Right lung (tissue), 10 donors: ENCODE measurements around the gene BIRC7. TPM values are rescaled to one million over a fixed set of nuclear protein-coding genes. Genes with fewer than 3 reads are reported as not detected.

Source experiments
- DNase-seq, 2 donors: peaks; one replicate each; pipeline ENCODE4 v3.0.0-alpha.2; 2013
- long read RNA-seq, 8 donors: transcript quantifications; one replicate each; lab custom pipeline, GENCODE V29; 2026
- polyA plus RNA-seq, 5 donors: library from polyadenylated mRNA; unstranded; fragments of 120-200 nt; gene quantifications; one replicate each; pipeline versions ENCODE4 v1.2.1 to v1.2.3, GENCODE V29; 2013; ENCODE audit warnings: inconsistent platforms in 1 of 5, low replicate concordance in 1 of 5; ENCODE audit not compliant: insufficient read length in 5 of 5, insufficient read depth in 1 of 5

Gene BIRC7, protein sequence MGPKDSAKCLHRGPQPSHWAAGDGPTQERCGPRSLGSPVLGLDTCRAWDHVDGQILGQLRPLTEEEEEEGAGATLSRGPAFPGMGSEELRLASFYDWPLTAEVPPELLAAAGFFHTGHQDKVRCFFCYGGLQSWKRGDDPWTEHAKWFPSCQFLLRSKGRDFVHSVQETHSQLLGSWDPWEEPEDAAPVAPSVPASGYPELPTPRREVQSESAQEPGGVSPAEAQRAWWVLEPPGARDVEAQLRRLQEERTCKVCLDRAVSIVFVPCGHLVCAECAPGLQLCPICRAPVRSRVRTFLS
- under 1 TPM in 2 of 5 donors, not detected in 3; 0.13 to 0.28 TPM for polyA plus RNA-seq
- long read RNA-seq, donor 1 = 0 reads
- long read RNA-seq, donor 2 = 0 reads
- long read RNA-seq, donor 3 = 0 reads
- long read RNA-seq, donor 4 = 0 reads
- long read RNA-seq, donor 5 = 0 reads
- long read RNA-seq, donor 6 = 0 reads
- long read RNA-seq, donor 7 = 0 reads
- long read RNA-seq, donor 8 = 0 reads

DNA sequence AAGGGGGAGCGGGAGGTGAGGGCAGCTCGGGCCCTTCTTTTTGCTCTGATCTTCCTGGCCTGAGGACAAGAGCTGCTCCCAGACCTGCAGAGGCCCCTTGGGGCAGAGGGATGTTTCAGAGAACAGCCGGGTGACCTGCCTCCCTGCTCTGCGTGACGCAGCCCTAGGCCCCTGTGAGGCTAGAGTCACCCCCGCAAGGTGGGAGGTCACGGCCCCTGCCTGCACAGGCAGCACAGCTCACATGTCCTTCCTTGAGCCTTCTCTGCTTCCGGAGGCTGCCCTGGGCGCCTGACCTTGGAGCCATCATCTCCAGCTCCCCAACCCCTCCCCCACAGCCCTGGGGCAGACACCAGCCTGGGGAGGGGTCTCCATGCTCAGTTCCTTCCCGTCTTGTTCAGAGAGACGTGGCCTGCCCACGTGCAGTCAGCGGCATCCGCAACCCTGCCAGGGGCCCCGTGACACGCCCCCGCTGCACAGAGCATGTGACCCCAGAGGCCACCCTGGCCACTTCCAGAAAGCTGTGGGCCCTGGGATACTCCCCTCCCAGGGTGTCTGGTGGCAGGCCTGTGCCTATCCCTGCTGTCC, at the start of gene BIRC7:
Gene BIRC7 (plus strand): TSS at position 507 of the 585 bp plus-strand sequence. CDS start 192 bp downstream, outside the sequence.
- no peak for DNase-seq

DNA sequence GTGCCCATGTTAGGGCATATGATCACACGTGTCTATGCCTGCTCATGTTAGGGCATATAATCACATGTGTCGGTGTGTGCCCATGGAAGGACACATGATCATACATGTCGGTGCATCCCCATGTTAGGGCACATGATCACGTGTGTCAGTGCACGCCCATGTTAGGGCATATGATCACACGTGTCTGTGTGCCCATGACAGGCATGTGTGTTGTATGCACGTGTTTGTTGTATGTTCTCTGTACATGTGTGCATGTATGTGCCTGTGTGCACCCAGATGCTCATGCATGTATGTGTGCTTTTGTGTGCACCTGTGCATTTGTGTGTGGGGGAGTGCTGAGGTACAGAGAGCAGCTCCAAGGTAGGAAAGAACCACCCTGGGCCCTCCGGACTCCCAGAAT, 49.6 kb upstream of the BIRC7 start:
- DNase-seq = no peak

GRCh38 chr20:63186528-63187316, 49.0 kb upstream of the BIRC7 start:
- DNase-seq = no peak

DNA sequence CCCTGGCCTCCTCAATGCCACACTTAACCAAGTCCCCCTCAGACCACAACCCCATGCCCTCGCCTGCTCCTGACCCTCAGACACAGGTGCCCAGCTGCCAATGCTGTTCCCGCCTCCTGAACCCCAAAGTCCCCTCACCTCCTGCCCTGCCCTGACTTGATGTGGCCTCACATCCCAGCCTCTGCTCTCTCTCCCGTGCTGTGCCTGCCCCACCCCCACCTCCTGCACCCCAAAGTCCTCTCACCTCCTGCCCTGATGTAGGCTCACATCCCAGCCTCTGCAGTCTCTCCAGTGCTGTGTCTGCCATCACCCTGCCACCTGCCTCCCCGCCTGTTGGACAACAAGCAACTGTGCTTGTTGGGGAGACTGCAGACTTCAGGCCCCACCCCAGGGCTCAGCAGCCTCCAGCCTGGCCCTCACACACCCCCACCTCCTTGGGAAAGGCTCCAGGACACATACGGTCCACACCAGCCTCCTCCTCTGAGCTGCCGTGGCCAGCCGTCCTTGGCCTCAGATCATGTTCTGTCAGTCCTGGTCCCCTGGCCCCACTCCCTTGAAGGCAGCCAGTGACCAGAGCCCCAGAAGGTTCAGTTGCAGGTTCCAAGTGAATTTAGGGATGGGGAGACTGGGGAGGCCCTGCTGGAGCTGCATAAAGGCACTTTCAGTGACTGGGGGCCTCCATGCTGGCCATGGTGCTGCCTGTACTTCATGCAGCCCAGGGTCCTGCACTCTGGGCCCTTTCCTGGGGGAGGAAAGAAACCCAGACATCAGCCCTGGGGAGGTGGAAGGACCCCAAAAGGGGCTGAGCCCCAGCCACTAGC, 48.2 kb upstream of the BIRC7 start:
- no peak for DNase-seq

DNA sequence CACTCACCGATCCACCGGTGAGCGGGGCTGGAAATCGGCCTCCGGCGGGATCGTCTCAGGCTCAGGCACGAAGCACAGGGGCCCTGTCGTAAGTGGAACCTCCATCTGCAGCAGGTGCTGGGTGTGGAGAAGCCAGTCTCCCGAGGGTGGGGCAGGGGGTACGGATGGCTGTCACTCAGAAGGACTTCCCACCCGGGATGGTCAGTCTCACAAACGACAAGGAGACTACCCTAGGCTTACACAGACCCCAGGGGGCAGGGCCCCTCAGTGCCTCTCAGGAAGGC, 47.6 kb upstream of the BIRC7 start:
- DNase-seq = no peak

- no peak for DNase-seq
Observed at GRCh38 chr20:63188641-63189321, 46.9 kb upstream of the BIRC7 start.

DNA sequence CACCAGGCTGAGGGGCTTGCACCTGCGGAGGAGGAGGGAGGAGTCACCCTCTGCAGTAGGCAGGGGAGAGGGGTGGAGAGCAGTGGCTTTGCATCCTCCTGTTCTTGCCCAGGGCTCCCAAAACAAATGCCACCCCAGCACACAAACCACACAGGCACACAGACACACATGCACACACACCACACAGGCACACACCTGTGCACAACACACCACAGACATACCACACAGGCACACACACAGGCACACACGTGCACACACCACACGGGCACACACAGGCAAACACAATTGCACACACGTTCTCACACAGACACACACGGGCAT, 46.4 kb upstream of the BIRC7 start:
- DNase-seq = no peak

DNA sequence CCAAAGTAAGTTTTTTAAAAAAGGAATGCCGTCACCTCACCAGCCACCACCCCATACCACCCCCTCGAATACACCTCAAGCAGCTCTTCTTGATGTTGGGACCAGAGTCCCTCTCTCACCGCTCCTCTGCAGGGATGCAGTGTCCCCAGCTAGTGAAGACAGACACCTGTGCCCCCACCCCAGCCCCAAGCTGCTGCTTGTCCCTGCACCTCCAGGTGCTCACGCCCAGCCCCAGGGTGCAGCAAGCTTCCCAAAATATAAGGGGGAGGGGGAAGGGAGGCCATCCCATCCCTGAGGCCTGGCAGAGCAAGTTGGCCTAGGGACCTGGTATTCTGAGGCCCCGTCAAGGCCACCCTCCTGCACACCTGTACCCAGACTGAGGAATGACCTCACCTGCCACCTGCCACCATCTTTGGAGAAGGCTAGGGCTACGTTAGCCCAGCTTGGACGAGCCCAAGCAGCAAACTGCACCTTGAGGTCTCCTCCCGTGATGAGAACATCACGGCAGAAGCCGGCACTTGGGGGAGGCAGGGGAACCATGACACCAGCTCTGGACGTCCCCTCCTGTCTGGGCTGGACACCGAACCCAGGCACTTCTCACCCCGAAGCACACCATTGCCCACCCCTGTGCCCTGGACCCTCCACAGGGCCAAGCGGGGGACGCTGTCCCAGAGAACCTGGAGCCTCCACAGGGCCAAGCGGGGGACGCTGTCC, 45.7 kb upstream of the BIRC7 start:
- no peak for DNase-seq

- DNase-seq = no peak
Observed at GRCh38 chr20:63190828-63191227, 44.9 kb upstream of the BIRC7 start.

GRCh38 chr20:63191400-63191799, 44.3 kb upstream of the BIRC7 start:
- DNase-seq = no peak

GRCh38 chr20:63192721-63193120, 43.0 kb upstream of the BIRC7 start:
- no peak for DNase-seq

DNA sequence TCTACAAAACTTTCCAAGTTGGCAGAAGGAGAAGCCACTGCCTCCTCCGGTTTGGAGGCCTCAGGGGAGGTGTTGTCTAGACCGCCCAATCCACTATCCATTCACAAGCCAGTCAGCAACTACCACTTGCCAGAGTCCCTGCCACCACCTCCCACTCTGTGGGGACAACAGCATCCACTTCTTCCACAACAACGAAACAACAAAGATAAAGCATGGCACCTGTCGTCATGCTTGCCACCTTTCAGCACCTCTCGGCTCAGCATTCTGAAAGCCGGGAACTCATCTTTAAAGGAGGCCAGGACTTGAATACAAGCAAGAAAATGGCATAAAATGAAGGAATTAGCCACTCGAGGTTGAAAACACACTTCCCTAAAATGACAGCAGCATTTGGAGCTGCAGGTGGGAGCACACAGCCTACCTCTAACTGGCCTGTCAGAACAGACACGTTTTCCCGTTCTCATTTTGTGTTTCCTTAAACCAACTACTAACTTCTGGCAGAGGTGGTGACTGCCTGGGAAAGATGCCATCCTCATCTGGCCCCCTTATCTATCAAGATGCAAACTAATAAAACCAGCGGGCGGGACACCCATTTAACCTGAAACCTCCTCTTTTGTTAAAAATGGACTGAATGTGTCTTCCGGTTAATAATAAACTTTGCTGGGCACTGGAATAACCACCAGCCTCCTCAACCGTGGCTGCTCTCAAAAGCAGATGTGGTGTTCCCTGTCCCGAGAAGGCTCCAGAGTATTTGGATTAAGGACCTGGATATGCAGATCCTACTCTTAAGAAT, 41.5 kb upstream of the BIRC7 start:
- no peak for DNase-seq

- no peak for DNase-seq
Observed at GRCh38 chr20:63194797-63195173, 40.9 kb upstream of the BIRC7 start.

DNA sequence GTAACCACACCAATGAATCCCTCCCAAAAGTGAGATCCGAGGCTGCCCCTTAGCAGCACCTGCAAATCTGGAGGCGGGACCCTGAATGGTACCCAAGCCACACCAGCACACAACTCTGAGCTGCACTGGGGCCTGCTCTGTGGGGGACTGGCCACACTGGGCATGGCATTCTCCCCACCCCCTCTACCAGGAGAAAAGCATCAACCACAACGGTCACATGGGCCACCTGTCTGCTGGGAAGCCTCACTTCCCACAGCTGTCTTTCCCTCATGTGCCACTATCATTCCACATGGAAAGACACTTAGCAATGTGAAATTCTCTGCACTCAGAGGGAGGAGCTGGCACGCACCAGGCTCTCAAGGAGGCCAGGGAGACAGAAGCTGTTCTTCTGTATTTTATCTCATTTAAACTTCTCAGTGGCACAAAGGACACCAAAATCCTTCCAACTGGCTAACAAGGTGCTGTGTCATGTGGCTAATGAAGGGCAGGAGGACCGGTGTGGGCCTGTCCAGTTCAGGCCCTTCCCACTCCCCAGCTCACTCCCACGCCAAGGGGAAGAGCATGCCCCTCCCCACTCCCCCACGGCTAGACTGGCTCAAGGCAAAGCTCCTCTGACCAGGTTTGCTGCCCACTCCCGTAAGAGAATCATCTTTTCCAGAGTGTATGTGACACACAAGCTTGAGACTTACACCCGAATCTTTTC, 38.8 kb upstream of the BIRC7 start:
- DNase-seq = no peak

GRCh38 chr20:63198606-63199005, 37.1 kb upstream of the BIRC7 start:
- DNase-seq = no peak

DNA sequence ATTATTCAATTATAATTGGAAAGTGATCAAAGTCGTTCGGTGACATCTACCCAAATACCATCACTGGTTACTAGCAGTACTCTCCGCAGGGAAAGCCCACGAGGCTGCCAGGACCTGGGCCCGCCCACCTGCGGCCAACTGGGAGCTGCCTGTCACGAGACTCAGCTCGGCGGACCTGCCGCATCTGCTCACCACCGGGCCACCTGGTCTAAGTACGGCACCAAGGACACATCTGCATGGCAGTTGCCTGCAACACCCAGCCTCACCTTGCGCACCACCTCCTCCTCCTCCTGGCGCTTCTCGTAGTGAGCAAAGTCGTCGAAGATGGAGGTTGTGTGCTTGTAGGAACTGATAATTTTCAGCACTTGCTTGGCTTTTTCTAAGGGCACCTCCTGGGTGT, 33.7 kb upstream of the BIRC7 start:
- DNase-seq = no peak

DNA sequence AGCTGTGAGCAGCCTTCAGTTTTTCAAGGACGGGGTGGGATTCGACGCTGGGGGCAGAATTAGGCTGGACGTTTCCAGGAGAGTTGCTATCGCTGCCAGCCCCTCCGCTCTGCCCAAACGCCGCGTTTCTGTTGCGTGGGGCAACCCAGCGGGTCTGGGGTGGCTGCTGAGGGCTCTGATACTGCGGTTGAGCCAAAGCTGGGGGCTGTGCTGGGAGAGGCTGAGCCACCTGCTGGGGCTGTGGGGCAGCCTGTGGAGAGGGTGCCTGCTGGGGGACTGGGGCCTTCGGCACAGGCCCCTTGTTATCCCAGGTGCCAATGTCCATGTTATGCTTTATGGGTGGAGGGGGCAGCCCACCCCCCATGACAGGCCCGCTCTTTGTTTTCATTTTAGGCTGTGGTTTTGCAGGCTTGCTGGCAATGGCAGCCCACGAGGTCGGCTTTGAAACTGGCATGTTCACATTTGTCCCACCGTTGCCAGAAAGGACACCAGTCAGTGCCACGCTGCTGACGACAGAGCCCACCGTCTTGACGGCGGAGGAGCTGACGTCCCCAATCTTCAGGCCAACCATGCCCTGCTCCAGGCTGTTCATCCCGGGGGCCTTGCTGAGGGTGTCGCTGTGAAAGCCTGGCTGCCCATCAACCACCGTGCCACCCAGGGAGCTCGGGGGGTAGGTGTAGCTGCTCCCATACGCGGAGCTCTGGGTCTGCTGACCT, 32.7 kb upstream of the BIRC7 start:
- DNase-seq = no peak

GRCh38 chr20:63204362-63204761, 31.3 kb upstream of the BIRC7 start:
- DNase-seq = no peak

DNA sequence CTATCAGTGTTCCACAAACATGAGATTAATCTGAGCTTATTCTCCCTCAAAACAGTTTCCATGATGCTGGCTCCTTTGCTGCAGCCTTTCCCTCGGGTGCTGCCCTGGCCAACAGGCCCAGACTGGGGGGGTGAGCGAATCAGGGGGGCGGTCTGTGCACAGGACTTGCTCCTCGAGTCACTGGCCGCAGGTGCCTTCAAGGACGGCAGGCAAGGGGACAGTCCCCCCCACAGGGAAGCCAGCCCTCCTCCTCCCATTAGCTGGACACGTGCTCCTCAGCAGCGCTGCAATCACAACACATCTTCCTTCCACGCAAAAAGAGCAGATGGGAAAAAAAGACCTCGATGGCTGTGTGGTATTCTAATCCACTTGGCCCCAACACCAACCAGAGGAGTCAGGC, 29.8 kb upstream of the BIRC7 start:
- no peak for DNase-seq
